H1 (cell line): ENCODE measurements around the gene LRRC43.

Experiments
- CBX5 ChIP-seq: fragments of 300-800, 300-1000 bp; sonication (generic); IDR thresholded peaks from 2 replicates; pipeline ENCODE4 v1.7.1; 2016; ENCODE audit warnings: antibody characterized with exemption, low read length, low read depth
- CTCF ChIP-seq, 3 experiments: IDR thresholded peaks; 1 replicate in 2 of 3; 2 replicates in 1 of 3; pipeline versions ENCODE4 v1.5.1 to v1.6.1; 2011; ENCODE audit warnings: low read length in 3 of 3, mild to moderate bottlenecking in 3 of 3, inconsistent platforms in 2 of 3, low read depth in 1 of 3, moderate library complexity in 1 of 3; ENCODE audit not compliant: insufficient read depth in 1 of 3; ENCODE audit errors: control extremely low read depth in 1 of 3
- HDAC6 ChIP-seq: IDR thresholded peaks from one replicate; pipeline ENCODE4 v1.7.1; 2012; ENCODE audit warnings: low read depth, mild to moderate bottlenecking, inconsistent platforms, low read length, moderate library complexity
- JUN ChIP-seq: IDR thresholded peaks from 2 replicates; pipeline ENCODE4 v1.6.1; 2011; ENCODE audit warnings: low read depth, mild to moderate bottlenecking, improper control_type of control experiment, low read length
- NRF1 ChIP-seq: IDR thresholded peaks from 2 replicates; pipeline ENCODE4 v1.6.1; 2011; ENCODE audit warnings: mild to moderate bottlenecking, low read depth, low read length, improper control_type of control experiment
- POLR2A ChIP-seq, 2 experiments: IDR thresholded peaks; 1 replicate in 1 of 2; 2 replicates in 1 of 2; pipeline ENCODE4 v1.6.1; 2011; ENCODE audit warnings: low read depth in 2 of 2, low read length in 2 of 2, mild to moderate bottlenecking in 2 of 2; ENCODE audit errors: control extremely low read depth in 1 of 2
- RAD21 ChIP-seq, 2 experiments: IDR thresholded peaks in 1 of 2; conservative IDR thresholded peaks in 1 of 2; 2 replicates each; pipeline ENCODE4 v1.6.1; 2011; ENCODE audit warnings: low read depth in 2 of 2, low read length in 2 of 2, improper control_type of control experiment in 1 of 2, inconsistent platforms in 1 of 2, mild to moderate bottlenecking in 1 of 2, moderate library complexity in 1 of 2
- ZNF274 ChIP-seq: IDR thresholded peaks from 2 replicates; pipeline ENCODE4 v1.7.0; 2012; ENCODE audit warnings: low read length, borderline replicate concordance; ENCODE audit errors: extremely low read depth

- TF ChIP-seq ZNF274 (no peak), CTCF (IDR thresholded peaks at IDR 0.05; ENCODE audit: control extremely low read depth in 1 of 3, insufficient read depth in 1 of 3, low read depth in 1 of 3, low read length in 3 of 3) (no peak), RAD21 (IDR thresholded peaks at IDR 0.05 in 1 of 2, conservative IDR thresholded peaks at IDR 0.05 in 1 of 2; ENCODE audit: low read depth in 2 of 2, low read length in 2 of 2) (no peak), HDAC6 (no peak), CBX5 (no peak), POLR2A (IDR thresholded peaks at IDR 0.05; ENCODE audit: control extremely low read depth in 1 of 2, low read depth in 2 of 2, low read length in 2 of 2) (no peak), NRF1 (no peak), JUN (no peak)
Measured at GRCh38 chr12:122172262-122172939, 10.5 kb upstream of the LRRC43 start.
